ENCODE results near the gene THUMPD3. TPM values are rescaled to one million over a fixed set of nuclear protein-coding genes. Genes with fewer than 3 reads are reported as not detected.

The THUMPD3 gene
- polyA plus RNA-seq, 6 donors from 2014 or later: 9.6 to 21.5 (median 17.5) TPM

DNA sequence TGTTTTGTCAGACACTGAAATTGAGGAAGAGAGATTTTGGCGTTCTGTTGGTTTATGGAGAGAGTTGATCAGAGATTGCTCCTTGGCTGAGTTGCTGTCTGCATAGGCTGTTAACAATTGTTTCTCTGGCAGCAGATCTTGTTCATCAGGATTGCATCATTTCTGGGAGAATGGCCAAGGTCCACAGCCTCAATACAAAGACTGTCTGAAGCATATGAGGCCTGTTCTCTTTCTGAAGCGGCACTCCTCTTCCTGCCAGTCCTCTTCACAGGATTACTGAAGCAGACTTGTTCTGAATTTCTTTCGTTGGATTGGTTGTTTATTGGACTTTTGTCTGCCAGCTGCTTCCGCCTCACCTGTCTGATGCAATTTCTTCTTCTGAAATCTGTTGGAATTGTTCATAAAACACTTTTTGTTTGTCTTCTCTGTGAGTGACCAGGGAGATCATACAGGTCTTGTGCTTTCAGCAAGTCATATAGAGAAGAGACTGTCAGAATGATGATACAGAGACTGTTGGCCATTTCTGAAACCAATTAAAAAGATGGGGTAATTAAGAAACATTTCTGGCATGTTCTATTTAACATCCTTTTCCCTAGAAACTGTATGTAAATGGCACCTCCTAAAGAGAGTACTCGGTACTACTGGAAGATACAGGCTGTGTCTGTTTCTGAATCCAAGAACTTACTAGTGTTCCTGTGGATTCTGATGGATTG, 60.0 kb downstream of the THUMPD3 start:
- DNase-seq (peak; percentile 13), ATAC-seq (ENCODE audit: low read depth in 2 of 2) (peak; percentile 41 to 56)
- Mint-ChIP-seq H3K4me1 (peaks cover 22 to 31% (median 25%) of the 10 kb centered on the region in 3 donors), H3K27ac (peak overlapping the region; percentile 0 to 94 (median 46)), H3K4me3 (peak overlapping the region in 1 of 8 donors; percentile 41), H3K36me3 (no peaks in the 10 kb centered on the region), H3K27me3 (no peaks in the 10 kb centered on the region), H3K9me3 (no peaks in the 10 kb centered on the region)

DNA sequence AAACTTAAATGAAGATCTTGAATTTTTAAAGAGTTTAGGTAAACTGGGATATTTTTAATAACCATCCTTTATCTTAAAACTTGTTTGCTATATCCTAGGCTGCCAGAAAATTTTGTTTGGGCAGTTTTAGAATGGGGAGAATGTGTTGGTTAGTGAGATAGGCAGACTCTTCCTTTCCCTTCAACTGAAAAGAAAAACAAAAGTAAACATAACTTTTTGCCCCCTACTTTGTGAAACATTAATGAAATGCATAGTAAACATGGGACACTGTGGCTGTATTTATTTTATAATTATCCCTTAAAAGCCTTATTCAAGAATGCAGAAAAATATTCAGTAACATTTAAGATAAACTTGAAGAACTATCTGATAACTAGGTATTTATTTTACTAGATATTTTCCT, 65.6 kb downstream of the THUMPD3 start:
- Mint-ChIP-seq H3K4me3 (no peak overlapping the region), H3K36me3 (peaks cover 6 to 20% of the 10 kb centered on the region in 2 donors), H3K9me3 (no peaks in the 10 kb centered on the region), H3K4me1 (peaks cover 0 to 12% (median under 1%) of the 10 kb centered on the region in 3 donors), H3K27me3 (no peaks in the 10 kb centered on the region), H3K27ac (peak overlapping the region in 2 of 6 donors; percentile 33 to 39)
- ATAC-seq (ENCODE audit: low read depth in 2 of 2) (no peak), DNase-seq (no peak)

DNA sequence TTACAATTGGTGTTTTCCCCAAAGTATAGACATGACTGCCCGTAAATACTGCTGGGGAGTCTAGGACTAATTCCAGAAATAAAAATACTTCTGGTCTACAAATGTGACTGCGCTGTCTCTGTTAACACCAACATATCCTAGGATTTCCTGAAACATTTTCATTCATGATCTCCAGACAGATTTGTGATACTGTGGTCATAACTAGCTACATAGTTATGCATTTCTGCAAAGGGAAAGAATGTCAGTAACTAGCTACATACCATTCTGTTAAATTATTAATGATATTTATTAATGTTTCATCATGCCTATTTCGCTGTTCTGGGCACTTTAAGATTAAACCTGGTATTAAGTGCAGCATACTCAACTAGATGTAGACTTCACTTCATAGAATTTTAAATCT, 67.9 kb downstream of the THUMPD3 start:
- Mint-ChIP-seq H3K27me3 (no peaks in the 10 kb centered on the region), H3K36me3 (peaks cover 29 to 39% of the 10 kb centered on the region in 2 donors), H3K9me3 (no peaks in the 10 kb centered on the region), H3K4me1 (peaks cover 0 to 11% (median 4%) of the 10 kb centered on the region in 3 donors), H3K27ac (no peak overlapping the region), H3K4me3 (no peak overlapping the region)
- DNase-seq (no peak), ATAC-seq (ENCODE audit: low read depth in 2 of 2) (no peak)

DNA sequence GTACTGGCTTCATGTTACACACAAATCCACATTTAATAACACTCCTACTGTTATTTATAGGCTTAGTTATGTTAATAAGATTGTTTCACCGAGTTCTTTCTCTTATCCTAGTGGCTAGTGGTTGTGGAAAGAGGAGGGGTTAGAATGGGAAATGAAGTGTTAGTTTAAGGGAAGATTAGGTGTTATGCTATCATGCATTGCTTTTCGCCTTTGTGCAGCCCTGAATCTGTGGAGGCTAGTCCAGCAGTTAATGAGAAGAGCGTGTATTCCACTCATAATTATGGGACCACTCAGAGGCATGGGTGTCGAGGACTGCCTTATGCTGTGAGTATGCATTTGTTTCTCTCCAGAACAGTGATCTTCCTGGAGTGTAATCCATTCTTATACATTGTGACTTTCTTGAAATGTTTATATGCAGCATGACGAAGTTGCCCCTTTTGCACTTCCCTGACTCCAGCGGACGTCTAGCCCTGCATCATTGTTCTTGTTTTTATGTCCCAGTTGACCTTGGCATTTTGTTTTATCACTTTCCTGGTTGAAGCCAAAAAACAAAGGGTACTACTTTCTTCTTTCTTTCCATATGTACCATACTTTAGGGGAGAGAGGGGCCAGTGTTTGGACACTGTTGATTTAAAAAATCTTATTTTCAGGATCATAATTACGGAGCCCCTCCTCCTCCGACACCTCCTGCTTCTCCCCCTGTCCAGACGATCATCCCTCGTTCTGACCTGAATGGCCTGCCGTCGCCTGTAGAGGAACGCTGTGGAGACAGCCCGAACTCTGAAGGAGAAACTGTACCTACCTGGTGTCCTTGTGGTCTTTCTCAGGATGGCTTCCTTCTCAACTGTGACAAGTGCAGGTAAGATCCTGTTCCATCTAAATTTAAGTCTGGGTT, 71.0 kb downstream of the THUMPD3 start:
- peak overlapping the region in 3 of 6 donors; percentile 18 to 58 (median 36) for H3K27ac Mint-ChIP-seq
- H3K4me1 Mint-ChIP-seq: peaks cover 0 to 8% (median 6%) of the 10 kb centered on the region in 3 donors
- H3K9me3 Mint-ChIP-seq: no peaks in the 10 kb centered on the region
- no peaks in the 10 kb centered on the region for H3K27me3 Mint-ChIP-seq
- DNase-seq: no peak
- ATAC-seq (ENCODE audit: low read depth in 2 of 2): no peak
- H3K4me3 Mint-ChIP-seq: no peak overlapping the region
- H3K36me3 Mint-ChIP-seq: peaks cover 38 to 45% of the 10 kb centered on the region in 2 donors

DNA sequence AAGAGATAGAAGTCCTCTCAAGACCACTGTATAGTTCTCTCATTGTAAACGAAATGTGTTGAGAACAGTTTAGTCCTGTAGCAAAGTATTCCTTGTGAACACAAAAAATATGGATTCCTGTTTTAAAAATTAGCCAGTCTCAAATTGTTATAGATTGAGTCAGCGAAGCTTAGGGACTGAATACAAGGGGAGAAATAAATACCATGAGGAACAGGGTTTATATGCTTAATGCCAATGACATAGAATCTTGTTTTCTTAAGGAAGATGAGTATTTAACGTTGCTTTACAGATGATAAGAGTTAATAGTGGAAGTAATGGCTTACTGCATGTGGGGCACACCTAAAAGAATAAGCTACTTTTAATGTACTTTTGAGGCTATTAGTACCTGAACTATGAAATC, 72.5 kb downstream of the THUMPD3 start:
- peak overlapping the region in 1 of 6 donors; percentile 29 for H3K27ac Mint-ChIP-seq
- peaks cover 33 to 45% of the 10 kb centered on the region in 2 donors for H3K36me3 Mint-ChIP-seq
- peaks cover 0 to 8% (median 6%) of the 10 kb centered on the region in 3 donors for H3K4me1 Mint-ChIP-seq
- no peaks in the 10 kb centered on the region for H3K9me3 Mint-ChIP-seq
- no peak for DNase-seq
- no peak for ATAC-seq (ENCODE audit: low read depth in 2 of 2)
- no peaks in the 10 kb centered on the region for H3K27me3 Mint-ChIP-seq
- H3K4me3 Mint-ChIP-seq: no peak overlapping the region

Other genes with a start within 250 kb of the THUMPD3 start
- 1 to 10 TPM in 2 of 6 donors, under 1 TPM in 3, not detected in 1; 0.36 to 2.4 (median 0.87) TPM for gene SRGAP3, start 113.4 kb upstream of the THUMPD3 start, polyA plus RNA-seq (ENCODE audit: low read depth in 6 of 6)
- gene SETD5, start 34.6 kb downstream of the THUMPD3 start, polyA plus RNA-seq (ENCODE audit: low read depth in 6 of 6): 10 to 100 TPM; 26.9 to 80.7 (median 42.5) TPM
- gene LHFPL4, start 190.8 kb downstream of the THUMPD3 start, polyA plus RNA-seq (ENCODE audit: low read depth in 6 of 6): under 1 TPM in 4 of 6 donors, not detected in 2; 0.06 to 0.30 (median 0.21) TPM

Data from naive B cell (primary cell).